KBM-7 (cell line): ENCODE data around the gene MAGEF1.

Source experiments
- DNase-seq: peaks from one replicate; pipeline ENCODE4 v3.0.0-alpha.2; 2015
- in situ Hi-C: fragments of 300-500 bp; cut with MboI; formaldehyde crosslinking; loops from 2 replicates; pipeline ENCODE4 v1.14.3; 2020; ENCODE audit warnings: low sequenced_read_pairs, low pct_unique_long_range_greater_than_20kb, mixed read lengths

Gene MAGEF1

GRCh38 chr3:184679056-184679816 is 32.6 kb downstream of the MAGEF1 start:
- DNase-seq, result no peak
- in situ Hi-C loops, result no loop called here

- in situ Hi-C loops, result no loop called here
- no peak for DNase-seq
Measured at GRCh38 chr3:184678317-184679055, 33.4 kb downstream of the MAGEF1 start.

GRCh38 chr3:184677344-184678316 is 34.2 kb downstream of the MAGEF1 start:
- in situ Hi-C loops, result no loop called here
- no peak for DNase-seq

- in situ Hi-C loops, result no loop called here
- peak; percentile 94 for DNase-seq
Measured at GRCh38 chr3:184676927-184677326, 34.9 kb downstream of the MAGEF1 start.

- in situ Hi-C loops, result no loop called here
- no peak for DNase-seq
Measured at GRCh38 chr3:184674626-184675025, 37.2 kb downstream of the MAGEF1 start.

GRCh38 chr3:184672977-184673870 is 38.6 kb downstream of the MAGEF1 start:
- DNase-seq, result no peak
- in situ Hi-C loops, result no loop called here

GRCh38 chr3:184672335-184672734 is 39.5 kb downstream of the MAGEF1 start:
- in situ Hi-C loops, result no loop called here
- no peak for DNase-seq

GRCh38 chr3:184670091-184670602 is 41.7 kb downstream of the MAGEF1 start:
- in situ Hi-C loops, result no loop called here
- no peak for DNase-seq

- DNase-seq, result no peak
- in situ Hi-C loops, result no loop called here
Measured at GRCh38 chr3:184669578-184669977, 42.3 kb downstream of the MAGEF1 start.

GRCh38 chr3:184666442-184666841 is 45.4 kb downstream of the MAGEF1 start:
- in situ Hi-C loops, result no loop called here
- no peak for DNase-seq

GRCh38 chr3:184665101-184665500 is 46.8 kb downstream of the MAGEF1 start:
- in situ Hi-C loops, result no loop called here
- no peak for DNase-seq

GRCh38 chr3:184663756-184664155 is 48.1 kb downstream of the MAGEF1 start:
- no peak for DNase-seq

GRCh38 chr3:184663356-184663755 is 48.5 kb downstream of the MAGEF1 start:
- in situ Hi-C loops, result no loop called here
- DNase-seq, result no peak

More at GRCh38 chr3:184663756-184664155, 48.1 kb downstream of the MAGEF1 start:
- in situ Hi-C loops, result no loop called here

- no peak for DNase-seq
- in situ Hi-C loops, result no loop called here
Measured at GRCh38 chr3:184662187-184662586, 49.7 kb downstream of the MAGEF1 start.

GRCh38 chr3:184660931-184661330 is 50.9 kb downstream of the MAGEF1 start:
- in situ Hi-C loops, result no loop called here
- no peak for DNase-seq
